ENCODE measurements around the gene MAPK9.
"Not testable (repeated sequence)": the region's sequence is repeated elsewhere in the genome, so short reads cannot be mapped to it uniquely, and the experiment has no call there.

DNA sequence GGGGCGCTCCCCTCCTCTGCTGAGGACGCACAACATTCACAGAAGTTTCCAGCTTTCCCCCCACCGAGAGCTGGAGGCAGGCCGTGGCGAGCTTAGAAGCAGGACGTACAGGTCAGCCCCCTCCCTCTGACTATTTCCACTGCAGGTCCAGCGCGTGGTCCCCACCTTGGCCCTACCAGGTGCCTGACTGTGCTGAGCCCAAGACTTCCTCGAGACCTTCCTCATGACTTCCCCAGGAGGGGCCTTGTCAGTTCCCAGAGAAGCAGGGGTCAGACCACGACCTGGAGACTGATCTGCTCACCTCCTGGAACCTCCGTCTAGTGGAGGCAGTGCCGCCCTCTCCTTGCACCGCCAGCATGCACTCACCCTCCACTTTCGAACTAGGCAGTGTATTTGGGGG is 7.1 kb upstream of the MAPK9 start:
- TF ChIP-seq, protein P1, sequence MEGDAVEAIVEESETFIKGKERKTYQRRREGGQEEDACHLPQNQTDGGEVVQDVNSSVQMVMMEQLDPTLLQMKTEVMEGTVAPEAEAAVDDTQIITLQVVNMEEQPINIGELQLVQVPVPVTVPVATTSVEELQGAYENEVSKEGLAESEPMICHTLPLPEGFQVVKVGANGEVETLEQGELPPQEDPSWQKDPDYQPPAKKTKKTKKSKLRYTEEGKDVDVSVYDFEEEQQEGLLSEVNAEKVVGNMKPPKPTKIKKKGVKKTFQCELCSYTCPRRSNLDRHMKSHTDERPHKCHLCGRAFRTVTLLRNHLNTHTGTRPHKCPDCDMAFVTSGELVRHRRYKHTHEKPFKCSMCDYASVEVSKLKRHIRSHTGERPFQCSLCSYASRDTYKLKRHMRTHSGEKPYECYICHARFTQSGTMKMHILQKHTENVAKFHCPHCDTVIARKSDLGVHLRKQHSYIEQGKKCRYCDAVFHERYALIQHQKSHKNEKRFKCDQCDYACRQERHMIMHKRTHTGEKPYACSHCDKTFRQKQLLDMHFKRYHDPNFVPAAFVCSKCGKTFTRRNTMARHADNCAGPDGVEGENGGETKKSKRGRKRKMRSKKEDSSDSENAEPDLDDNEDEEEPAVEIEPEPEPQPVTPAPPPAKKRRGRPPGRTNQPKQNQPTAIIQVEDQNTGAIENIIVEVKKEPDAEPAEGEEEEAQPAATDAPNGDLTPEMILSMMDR (IDR thresholded peaks at IDR 0.05; ENCODE audit: insufficient read depth, low read length, poor library complexity, severe bottlenecking) = not testable (repeated sequence)
- not testable (repeated sequence) for TF ChIP-seq EZH2phosphoT487 (conservative IDR thresholded peaks at IDR 0.05; ENCODE audit: low read length)

Measured in SU-DHL-6 (cell line).